NCI-H1092 treated with DMSO at 0.1 percent for 48 hours (cell line): Measurements from ENCODE around the gene PRKD2.
"Not testable (repeated sequence)": the region's sequence is repeated elsewhere in the genome, so short reads cannot be mapped to it uniquely, and the experiment has no call there.

Experiments used
- DNase-seq: peaks from one replicate; lab custom pipeline; 2025; lab: John Stamatoyannopoulos, UW

PRKD2 gene

GRCh38 chr19:46717034-46717715 lies at the start of gene PRKD2:
Gene PRKD2 (minus strand): TSS chr19:46717114. CDS start chr19:46716370, 744 bp downstream.
- DNase-seq, result peak; percentile 32

DNA sequence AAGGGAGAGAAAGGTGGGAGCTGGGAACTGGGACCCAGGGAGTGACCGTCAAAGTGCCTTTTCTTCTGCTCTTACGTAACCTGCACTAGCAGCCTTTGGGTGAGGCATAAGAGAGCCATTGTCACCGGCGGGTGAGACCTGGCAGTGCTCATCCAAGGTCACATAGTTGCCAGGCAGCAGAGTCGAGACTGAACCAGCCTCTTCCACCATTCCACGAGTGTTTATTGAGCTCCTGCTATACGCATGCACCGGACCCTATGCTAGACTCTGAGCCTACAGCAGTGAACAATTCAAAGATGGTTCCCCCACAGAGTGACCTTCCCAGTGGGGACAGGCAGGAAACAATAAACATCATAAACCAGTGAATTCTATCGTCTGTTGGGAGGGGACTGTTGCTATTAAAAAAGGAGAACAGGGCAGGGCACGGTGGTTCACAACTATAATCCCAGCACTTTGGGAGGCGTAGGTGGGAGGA lies 47.9 kb upstream of the PRKD2 start:
- no peak for DNase-seq

DNA sequence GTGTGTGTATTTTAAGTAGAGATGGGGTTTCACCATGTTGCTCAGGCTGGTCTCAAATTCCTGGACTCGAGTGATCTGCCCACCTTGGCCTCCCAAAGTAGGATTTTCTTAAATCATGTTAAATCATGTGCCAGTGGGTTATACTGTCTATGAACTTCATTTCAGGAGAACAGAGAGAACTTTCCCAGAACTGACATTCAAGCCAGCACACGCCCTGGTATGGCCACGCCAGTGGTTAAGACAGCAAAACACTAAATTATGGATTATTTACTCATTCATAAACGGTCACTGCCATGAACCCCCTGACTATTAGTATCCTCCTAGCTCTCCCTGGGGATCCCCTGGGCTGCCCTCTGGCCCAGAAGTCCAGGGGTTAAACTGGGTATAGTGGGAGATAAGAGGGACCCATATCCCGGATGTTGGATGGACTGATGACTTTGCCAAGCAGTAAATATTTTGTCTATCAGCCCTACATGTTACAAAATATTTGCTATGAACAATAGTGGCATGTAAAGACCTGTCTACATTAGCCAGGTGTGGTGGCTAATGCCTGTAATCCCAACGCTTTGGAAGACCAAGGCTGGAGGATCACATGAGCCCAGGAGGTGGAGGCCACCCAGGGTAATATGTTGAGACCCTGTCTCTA lies 45.5 kb upstream of the PRKD2 start:
- no peak for DNase-seq

DNA sequence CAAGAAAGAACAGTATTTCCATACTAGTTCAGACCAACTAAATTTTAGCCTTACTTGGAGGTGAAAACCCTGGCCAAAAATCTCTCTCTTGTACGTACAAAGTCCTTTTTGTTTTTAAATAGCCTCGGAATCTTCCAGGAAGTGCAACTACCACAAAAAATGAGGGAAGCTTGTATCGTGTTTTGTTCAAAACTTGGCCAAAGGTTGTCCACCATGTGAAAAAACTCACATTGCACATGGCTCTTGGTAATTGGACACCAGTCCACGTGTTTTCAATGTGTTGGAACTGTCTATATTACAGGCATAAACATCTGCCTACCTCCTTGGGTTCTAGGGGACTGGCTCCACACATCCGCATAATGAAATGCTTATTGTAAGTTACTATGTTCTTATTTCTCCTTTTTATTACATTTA lies 44.5 kb upstream of the PRKD2 start:
- no peak for DNase-seq

DNA sequence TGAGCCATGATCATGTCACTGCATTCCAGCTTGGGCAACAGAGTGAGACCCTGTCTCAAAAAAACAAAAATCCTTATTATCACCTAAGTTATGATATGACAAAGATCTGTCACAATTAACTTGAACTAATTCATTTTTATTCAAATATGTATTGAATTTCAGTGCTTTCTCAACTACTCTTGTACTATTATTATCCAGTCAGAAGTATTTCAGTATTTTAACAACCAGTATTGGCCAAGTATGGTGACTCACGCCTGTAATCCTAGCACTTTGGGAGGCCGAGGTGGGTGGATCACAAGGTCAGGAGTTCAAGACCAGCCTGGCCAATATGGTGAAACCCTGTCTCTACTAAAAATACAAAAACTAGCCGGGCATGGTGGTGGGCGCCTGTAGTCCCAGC lies 44.0 kb upstream of the PRKD2 start:
- DNase-seq, result not testable (repeated sequence)

DNA sequence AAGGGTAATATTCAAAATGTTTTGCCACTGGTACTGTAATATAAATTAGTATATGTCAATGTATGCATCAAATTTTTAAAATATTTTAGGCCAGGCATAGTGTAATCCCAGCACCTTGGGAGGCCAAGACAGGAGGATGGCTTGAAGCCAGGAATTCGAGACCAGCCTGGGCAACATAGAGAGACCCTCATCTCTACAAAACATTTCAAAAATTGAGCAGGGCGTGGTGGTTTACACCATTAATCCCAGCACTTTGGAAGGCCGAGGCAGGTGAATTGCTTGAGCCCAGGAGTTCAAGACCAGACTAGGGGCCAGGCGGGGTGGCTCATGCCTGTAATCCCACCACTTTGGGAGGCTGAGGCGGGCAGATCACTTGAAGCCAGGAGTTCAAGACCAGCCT lies 43.4 kb upstream of the PRKD2 start:
- DNase-seq, result no peak

DNA sequence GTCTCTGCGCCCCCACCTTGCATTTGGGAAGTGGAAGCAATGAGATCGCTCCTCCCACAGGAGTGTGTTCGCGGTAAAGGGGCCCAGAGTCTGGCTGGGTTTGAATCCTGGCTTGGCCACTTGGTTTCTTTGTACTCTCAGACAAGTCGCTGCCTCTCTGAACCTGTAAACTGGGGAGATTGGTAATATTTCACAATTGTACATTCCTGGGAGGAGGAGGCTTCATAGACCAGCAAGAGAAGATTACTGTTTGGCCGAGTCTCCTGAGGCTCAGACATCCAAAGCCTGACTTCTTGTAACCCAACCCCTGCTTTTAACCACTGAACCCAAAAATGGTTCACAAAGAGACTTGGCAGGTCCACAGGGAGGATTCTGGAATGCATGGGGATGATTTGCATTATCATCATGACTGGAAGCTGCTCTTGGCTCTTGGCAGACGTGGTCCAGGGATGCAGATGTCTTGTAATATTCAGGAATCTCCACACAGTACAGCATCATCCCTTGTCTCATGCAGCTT lies 43.0 kb upstream of the PRKD2 start:
- no peak for DNase-seq

GRCh38 chr19:46759206-46759605 lies 42.3 kb upstream of the PRKD2 start:
- no peak for DNase-seq

- DNase-seq, result no peak
Observed at GRCh38 chr19:46756544-46756888, 39.6 kb upstream of the PRKD2 start.

DNA sequence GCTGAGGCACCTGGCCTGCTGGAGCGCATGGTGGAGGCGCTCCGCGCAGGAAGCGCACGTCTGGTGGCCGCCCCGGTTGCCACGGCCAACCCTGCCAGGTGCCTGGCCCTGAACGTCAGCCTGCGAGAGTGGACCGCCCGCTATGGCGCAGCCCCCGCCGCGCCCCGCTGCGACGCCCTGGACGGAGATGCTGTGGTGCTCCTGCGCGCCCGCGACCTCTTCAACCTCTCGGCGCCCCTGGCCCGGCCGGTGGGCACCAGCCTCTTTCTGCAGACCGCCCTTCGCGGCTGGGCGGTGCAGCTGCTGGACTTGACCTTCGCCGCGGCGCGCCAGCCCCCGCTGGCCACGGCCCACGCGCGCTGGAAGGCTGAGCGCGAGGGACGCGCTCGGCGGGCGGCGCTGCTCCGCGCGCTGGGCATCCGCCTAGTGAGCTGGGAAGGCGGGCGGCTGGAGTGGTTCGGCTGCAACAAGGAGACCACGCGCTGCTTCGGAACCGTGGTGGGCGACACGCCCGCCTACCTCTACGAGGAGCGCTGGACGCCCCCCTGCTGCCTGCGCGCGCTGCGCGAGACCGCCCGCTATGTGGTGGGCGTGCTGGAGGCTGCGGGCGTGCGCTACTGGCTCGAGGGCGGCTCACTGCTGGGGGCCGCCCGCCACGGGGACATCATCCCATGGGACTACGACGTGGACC lies 39.1 kb upstream of the PRKD2 start:
- DNase-seq, result no peak

DNA sequence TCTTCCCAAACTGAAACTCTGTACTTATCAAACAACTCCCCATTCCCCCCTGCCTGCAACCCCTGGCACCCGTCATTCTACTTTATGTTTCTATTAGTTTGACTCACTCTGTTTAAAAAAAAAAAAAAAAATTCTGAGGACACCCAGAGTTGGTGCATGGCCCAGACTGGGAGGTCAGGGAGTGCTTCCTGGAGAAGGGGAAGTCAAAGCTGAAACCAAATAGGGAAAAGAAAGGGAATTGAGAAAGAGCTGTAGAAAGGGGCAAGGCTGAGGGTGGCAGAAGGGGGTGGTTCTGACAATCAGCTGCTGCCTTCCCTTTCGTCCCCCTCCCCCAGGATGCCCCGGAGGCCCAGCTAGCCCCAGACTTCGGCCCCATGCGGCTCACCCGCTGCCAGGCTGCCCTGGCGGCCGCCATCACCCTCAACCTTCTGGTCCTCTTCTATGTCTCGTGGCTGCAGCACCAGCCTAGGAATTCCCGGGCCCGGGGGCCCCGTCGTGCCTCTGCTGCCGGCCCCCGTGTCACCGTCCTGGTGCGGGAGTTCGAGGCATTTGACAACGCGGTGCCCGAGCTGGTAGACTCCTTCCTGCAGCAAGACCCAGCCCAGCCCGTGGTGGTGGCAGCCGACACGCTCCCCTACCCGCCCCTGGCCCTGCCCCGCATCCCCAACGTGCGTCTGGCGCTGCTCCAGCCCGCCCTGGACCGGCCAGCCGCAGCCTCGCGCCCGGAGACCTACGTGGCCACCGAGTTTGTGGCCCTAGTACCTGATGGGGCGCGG lies 38.4 kb upstream of the PRKD2 start:
- DNase-seq, result no peak

DNA sequence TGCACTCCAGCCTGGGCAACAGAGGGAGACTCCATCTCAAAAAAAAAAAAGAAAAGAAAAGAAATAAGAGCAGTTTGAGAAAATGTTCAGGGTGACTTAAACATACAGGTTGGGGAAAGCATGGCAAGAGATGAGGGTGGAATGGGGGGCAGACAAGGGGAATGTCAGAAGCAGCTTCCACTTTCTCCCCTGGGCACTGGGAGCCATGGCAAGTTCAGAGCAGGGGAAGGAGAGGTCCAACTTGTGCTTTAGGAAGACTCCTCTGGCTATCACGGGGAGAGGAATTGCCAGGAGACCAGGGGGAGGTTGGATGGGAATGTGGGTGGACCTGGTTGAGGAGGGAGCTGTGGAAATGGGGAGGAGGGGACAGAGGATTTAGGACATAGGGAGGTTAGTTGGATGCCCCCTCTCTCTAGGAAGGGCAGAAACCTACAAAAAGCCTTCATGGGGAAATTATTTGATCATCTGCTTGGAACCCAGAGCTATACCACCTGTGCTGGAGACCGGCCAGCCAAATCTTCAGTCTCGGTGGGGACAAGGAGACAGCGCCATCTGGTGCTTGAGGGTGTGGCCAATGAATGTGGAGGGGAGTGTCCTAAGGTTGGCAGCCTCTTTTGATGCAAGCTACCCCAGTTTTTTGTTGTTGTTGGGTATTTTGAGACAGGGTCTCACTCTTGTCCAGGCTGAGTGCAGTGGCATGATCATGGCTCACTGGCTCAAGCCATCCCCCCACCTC lies 36.7 kb upstream of the PRKD2 start:
- peak; percentile 44 for DNase-seq

DNA sequence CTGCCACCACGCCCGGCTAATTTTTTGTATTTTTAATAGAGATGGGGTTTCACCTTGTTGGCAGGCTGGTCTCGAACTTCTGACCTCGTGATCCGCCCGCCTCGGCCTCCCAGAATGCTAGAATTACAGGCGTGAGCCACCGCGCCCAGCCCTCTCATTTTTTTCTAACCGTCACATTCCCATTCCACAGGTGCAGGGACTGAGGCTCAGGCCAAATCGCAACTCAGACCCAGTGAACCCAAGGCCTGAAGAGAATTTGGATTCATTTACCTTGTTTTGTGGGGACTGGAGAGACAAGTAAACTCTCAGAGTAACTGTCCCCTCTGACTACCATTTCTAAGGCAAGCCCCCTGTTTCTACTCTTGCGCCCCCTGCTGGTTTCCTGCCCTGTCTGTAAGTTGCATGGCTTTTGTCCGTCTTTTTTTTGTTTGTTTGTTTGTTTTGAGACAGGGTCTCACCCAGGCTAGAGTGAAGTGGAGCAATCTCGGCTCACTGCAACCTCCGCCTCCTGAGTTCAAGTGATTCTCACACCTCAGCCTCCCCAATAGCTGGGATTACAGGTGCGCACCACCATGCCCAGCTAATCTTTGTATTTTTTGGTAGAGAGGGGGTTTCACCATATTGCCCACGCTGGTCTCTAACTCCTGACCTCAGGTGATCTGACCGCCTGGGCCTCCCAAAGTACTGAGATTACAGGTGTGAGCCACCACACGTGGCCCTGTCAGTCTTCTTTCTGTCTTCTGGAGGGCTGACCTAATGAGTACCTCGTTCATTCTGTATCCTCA lies 31.6 kb upstream of the PRKD2 start:
- DNase-seq, result no peak

DNA sequence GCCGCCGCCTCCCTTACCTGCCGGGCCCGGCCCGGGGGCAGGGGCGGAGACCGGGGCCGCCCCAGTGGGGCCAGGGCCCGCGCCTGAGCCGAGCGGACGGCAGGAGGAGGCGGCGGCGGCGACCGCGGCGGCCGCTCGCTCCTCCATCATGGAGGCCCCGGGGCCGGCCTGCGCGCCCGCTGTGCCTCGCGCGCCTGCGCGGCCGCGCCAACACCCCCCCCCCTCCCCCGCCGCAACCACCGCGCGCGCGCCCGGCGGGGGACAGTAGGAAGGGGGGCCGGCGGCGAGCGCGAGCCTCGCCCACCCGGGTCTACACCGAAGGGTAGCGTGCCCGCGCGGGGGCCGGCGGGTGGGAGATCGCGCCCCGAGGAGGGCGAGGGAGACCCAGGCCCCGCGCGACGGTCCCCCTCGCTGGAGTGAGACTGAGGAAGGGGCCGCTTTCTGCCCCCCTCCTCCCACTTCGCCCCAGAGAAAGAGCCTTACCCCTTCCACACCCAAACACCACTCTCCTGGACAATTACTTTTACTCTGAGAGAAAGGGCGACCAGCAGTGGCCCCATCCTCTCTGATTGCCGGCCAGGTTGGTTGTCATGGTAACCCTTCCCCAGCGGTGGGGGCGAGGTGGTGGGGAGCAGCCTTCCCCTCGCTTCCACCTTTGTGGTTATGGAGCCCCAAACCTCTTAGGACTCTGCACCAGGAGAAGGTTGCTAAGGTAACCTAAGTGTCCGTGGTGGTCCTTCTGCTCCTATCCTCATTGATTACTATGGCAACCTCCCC lies 29.6 kb upstream of the PRKD2 start, which contains the start of gene STRN4:
Gene STRN4 (minus strand): TSS at position 170 of the 777 bp plus-strand sequence. CDS start 20 bp downstream, at position 150.
- DNase-seq, result peak; percentile 23

- DNase-seq, result no peak
Observed at GRCh38 chr19:46745521-46746280, 28.8 kb upstream of the PRKD2 start, which contains the start of gene FKRP. Gene FKRP (plus strand): TSS chr19:46746057. CDS start chr19:46755451, 9,394 bp downstream.

DNA sequence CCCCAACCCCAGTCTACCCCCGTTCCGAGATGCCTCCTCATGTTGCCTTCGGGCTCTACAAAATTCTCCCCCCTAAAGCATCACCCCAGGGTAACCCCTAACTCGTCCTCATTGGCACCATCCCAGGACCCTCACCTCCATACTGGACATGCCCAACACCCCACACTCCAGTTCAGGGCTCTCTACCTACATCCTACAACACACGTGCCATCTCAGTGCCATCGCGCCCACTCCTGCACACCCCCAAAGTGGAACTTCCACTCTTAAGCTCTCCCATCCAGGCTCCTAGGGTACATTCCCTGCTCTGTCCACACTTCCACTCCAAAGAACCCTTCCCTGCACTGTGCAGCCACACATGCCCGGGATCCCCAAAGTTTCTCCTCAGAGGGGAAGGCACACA lies 28.1 kb upstream of the PRKD2 start:
- no peak for DNase-seq

- DNase-seq, result no peak
Observed at GRCh38 chr19:46744005-46744691, 27.2 kb upstream of the PRKD2 start.

- DNase-seq, result no peak
Observed at GRCh38 chr19:46742926-46743480, 26.1 kb upstream of the PRKD2 start.
